Natural killer cell (primary cell): ENCODE data around the gene CA10. TPM values are rescaled to one million over a fixed set of nuclear protein-coding genes. Genes with fewer than 3 reads are reported as not detected.

Experiments
- ATAC-seq, 3 donors: fragments of 150-1000 bp in 2 of 3; fragments of 200-7000 bp in 1 of 3; cut with Tn5 transposase; 1 replicate in 1 of 3; 2 replicates in 2 of 3; pipeline ENCODE4 v1.10.0; 2021; ENCODE audit warnings: mild to moderate bottlenecking in 2 of 3, moderate library complexity in 2 of 3
- DNase-seq, 2 donors: peaks; one replicate each; pipeline versions ENCODE4 v3.0.0 to v3.0.0-alpha.2; 2013 to 2021; ENCODE audit warnings: mixed read lengths in 1 of 2
- H3K27ac ChIP-seq: one replicate; pipeline ENCODE4 v1.5.1; 2013; ENCODE audit warnings: mild to moderate bottlenecking, low read length
- H3K27me3 ChIP-seq: one replicate; pipeline ENCODE4 v1.6.1; 2013; ENCODE audit warnings: low read length; ENCODE audit not compliant: control insufficient read depth, insufficient read depth
- H3K36me3 ChIP-seq: one replicate; pipeline ENCODE4 v1.6.1; 2013; ENCODE audit warnings: low read length; ENCODE audit not compliant: control insufficient read depth, insufficient read depth
- H3K4me1 ChIP-seq: one replicate; pipeline ENCODE4 v1.6.1; 2013; ENCODE audit warnings: low read length; ENCODE audit not compliant: control insufficient read depth, insufficient read depth
- H3K4me3 ChIP-seq: one replicate; pipeline ENCODE4 v1.5.1; 2013; ENCODE audit warnings: low read length
- H3K9me3 ChIP-seq: one replicate; pipeline ENCODE4 v1.6.1; 2013; ENCODE audit warnings: low read length; ENCODE audit not compliant: control insufficient read depth, insufficient read depth
- H3K27ac Mint-ChIP-seq, 2 donors: one replicate each; pipeline ENCODE4 v1.8.0; 2022; ENCODE audit warnings: mild to moderate bottlenecking in 2 of 2, mixed read lengths in 2 of 2, moderate library complexity in 1 of 2
- H3K27me3 Mint-ChIP-seq, 2 donors: one replicate each; pipeline ENCODE4 v1.8.0; 2022; ENCODE audit warnings: low read depth in 2 of 2, mixed read lengths in 2 of 2
- H3K36me3 Mint-ChIP-seq: one replicate; pipeline ENCODE4 v1.8.0; 2022; ENCODE audit warnings: mixed read lengths
- H3K4me1 Mint-ChIP-seq, 2 donors: one replicate each; pipeline ENCODE4 v1.8.0; 2022; ENCODE audit warnings: mixed read lengths in 2 of 2
- H3K4me3 Mint-ChIP-seq: one replicate; pipeline ENCODE4 v1.8.0; 2022; ENCODE audit warnings: mild to moderate bottlenecking, moderate library complexity, mixed read lengths
- H3K9me3 Mint-ChIP-seq, 2 donors: one replicate each; pipeline ENCODE4 v1.8.0; 2022; ENCODE audit warnings: mixed read lengths in 2 of 2
- WGBS: methylation state at CpG from one replicate; pipeline ENCODE4 v1.1.7; 2013; ENCODE audit warnings: missing lambda C conversion rate; ENCODE audit not compliant: insufficient coverage; 5-methylcytosine and 5-hydroxymethylcytosine counted together
- intact Hi-C: fragments of 100-400 bp; cut with micrococcal nuclease; formaldehyde crosslinking; loops from one replicate; pipeline ENCODE4 v1.14.2; 2022
- total RNA-seq, 4 donors: library from RNA; stranded (reverse); fragments of 120-200 nt in 1 of 4; gene quantifications; one replicate each; pipeline versions ENCODE4 v1.2.3 to v1.2.4, GENCODE V29; 2013 to 2022
- TF ChIP-seq, protein P1 (sequence below): fragments of 200-600 bp; IDR thresholded peaks from one replicate; pipeline ENCODE4 v1.8.0; 2022; ENCODE audit warnings: antibody characterized with exemption

The CA10 gene
- total RNA-seq, 3 donors from 2014 or later (not counting 1 experiment from before 2014, with no cell fraction given) = not detected

DNA sequence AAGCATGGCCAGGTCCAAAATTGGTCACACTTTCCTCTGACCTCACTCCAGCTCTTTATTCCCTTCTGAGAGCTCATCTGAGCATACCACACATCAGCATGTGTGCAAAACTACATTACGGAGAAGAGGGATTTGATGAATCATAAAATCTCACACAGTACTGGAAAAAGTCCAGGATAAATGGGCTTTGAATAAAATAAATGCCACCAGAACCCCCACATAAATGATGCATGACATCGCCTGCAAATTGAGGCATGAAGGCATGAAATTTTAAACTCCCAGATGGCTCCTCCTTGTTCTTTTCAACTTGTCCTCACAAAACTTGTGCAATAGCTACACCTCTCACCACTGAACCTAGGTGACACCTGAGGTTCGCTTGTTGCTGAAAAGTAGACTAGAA is 439.5 kb downstream of the CA10 start:
- H3K36me3 ChIP-seq = no peaks in the 10 kb centered on the region
- H3K27ac Mint-ChIP-seq = no peak overlapping the region
- intact Hi-C loops = no loop called here

DNA sequence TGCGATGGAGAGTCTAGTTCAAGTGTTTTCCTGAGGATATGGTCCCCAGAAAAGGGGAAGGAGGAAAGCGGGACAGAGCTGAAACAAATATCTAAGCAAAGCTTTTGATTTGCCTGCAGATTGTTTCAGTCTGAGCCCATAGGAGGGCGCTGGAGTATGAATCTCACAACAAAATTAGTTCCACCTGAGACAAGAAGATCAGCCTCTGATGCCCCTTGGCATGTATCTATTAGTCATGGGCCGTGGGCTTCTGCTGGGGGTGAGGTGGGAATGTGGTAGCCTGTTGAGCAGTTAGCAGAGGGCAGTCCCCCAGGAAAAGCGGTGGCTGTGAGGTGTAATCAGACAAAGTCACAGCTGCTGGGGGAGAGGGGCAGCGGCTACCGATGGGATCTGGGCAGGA is 446.9 kb downstream of the CA10 start:
- Mint-ChIP-seq H3K27me3 (peaks cover 11 to 27% of the 10 kb centered on the region in 2 donors), H3K36me3 (no peaks in the 10 kb centered on the region), H3K27ac (no peak overlapping the region), H3K9me3 (no peaks in the 10 kb centered on the region), H3K4me1 (no peaks in the 10 kb centered on the region), H3K4me3 (no peak overlapping the region)
- WGBS = 63% methylated on average over 7 of the region's 7 CpGs
- ATAC-seq (no peak), DNase-seq (no peak)
- H3K4me1 ChIP-seq = no peaks in the 10 kb centered on the region
- H3K36me3 ChIP-seq = no peaks in the 10 kb centered on the region
- no peak overlapping the region for H3K4me3 ChIP-seq
- no peaks in the 10 kb centered on the region for H3K9me3 ChIP-seq
- H3K27me3 ChIP-seq = peaks cover 2% of the 10 kb centered on the region
- TF ChIP-seq, protein P1, sequence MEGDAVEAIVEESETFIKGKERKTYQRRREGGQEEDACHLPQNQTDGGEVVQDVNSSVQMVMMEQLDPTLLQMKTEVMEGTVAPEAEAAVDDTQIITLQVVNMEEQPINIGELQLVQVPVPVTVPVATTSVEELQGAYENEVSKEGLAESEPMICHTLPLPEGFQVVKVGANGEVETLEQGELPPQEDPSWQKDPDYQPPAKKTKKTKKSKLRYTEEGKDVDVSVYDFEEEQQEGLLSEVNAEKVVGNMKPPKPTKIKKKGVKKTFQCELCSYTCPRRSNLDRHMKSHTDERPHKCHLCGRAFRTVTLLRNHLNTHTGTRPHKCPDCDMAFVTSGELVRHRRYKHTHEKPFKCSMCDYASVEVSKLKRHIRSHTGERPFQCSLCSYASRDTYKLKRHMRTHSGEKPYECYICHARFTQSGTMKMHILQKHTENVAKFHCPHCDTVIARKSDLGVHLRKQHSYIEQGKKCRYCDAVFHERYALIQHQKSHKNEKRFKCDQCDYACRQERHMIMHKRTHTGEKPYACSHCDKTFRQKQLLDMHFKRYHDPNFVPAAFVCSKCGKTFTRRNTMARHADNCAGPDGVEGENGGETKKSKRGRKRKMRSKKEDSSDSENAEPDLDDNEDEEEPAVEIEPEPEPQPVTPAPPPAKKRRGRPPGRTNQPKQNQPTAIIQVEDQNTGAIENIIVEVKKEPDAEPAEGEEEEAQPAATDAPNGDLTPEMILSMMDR = no peak
- intact Hi-C loops = no loop called here
- H3K27ac ChIP-seq = no peak overlapping the region

More for the DNA sequence above, 439.5 kb downstream of the CA10 start:
- DNase-seq (no peak), ATAC-seq (no peak)
- H3K36me3 Mint-ChIP-seq = no peaks in the 10 kb centered on the region
- TF ChIP-seq, protein P1 = no peak
- H3K9me3 ChIP-seq = no peaks in the 10 kb centered on the region
- H3K27ac ChIP-seq = no peak overlapping the region
- H3K4me1 ChIP-seq = no peaks in the 10 kb centered on the region
- no peaks in the 10 kb centered on the region for H3K4me1 Mint-ChIP-seq
- 100% methylated on average over 1 of the region's 3 CpGs for WGBS
- no peaks in the 10 kb centered on the region for H3K27me3 Mint-ChIP-seq
- no peak overlapping the region for H3K4me3 ChIP-seq
- no peaks in the 10 kb centered on the region for H3K27me3 ChIP-seq
- H3K9me3 Mint-ChIP-seq = peaks cover 2 to 3% of the 10 kb centered on the region in 2 donors
- H3K4me3 Mint-ChIP-seq = no peak overlapping the region

DNA sequence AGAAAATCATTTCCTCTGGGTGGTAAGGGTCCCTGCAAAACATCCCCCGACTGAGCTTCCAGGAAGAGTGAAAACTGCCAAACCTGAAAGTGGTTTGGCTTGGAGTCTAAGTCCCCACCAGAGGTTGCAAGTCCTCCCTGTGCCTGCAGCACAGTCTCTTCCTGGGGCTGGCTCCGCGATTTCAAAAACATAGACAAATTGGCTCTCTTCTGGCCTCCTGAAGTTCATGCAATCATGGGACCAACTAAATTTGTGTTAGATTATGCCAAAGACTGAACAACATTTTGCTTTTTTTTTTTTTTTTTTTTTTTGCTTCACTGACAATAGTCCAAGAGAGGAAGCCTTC is 447.9 kb downstream of the CA10 start:
- no peak overlapping the region for H3K27ac ChIP-seq
- H3K4me1 ChIP-seq = no peaks in the 10 kb centered on the region
- peaks cover 2% of the 10 kb centered on the region for H3K27me3 ChIP-seq
- no peak overlapping the region for H3K4me3 ChIP-seq
- DNase-seq (no peak), ATAC-seq (no peak)
- no peak overlapping the region for H3K4me3 Mint-ChIP-seq
- H3K4me1 Mint-ChIP-seq = no peaks in the 10 kb centered on the region
- intact Hi-C loops = no loop called here
- TF ChIP-seq, protein P1 = no peak
- no peaks in the 10 kb centered on the region for H3K9me3 ChIP-seq
- 79% methylated on average over 3 of the region's 3 CpGs for WGBS
- no peaks in the 10 kb centered on the region for H3K9me3 Mint-ChIP-seq
- peaks cover 11 to 27% of the 10 kb centered on the region in 2 donors for H3K27me3 Mint-ChIP-seq
- no peaks in the 10 kb centered on the region for H3K36me3 Mint-ChIP-seq
- H3K36me3 ChIP-seq = no peaks in the 10 kb centered on the region
- H3K27ac Mint-ChIP-seq = no peak overlapping the region
